Activated naive CD4-positive, alpha-beta T cell treated with anti-CD3 and anti-CD28 coated beads for 36 hours (primary cell): ENCODE measurements around the gene NFYC. TPM values are rescaled to one million over a fixed set of nuclear protein-coding genes. Genes with fewer than 3 reads are reported as not detected.
"Not testable (repeated sequence)": the region's sequence is repeated elsewhere in the genome, so short reads cannot be mapped to it uniquely, and the experiment has no call there.

ENCODE experiments used
- CTCF ChIA-PET: fragments of 350-600 bp; sonication (Branson Sonifier 250); formaldehyde crosslinking; loops from one replicate; lab custom pipeline; 2021; ENCODE audit warnings: antibody characterized with exemption; lab: Charles Lee
- DNase-seq: peaks from one replicate; pipeline ENCODE4 v3.0.0-alpha.2; 2020
- H3K27ac Mint-ChIP-seq: one replicate; pipeline ENCODE4 v1.8.0; 2021; ENCODE audit warnings: mild to moderate bottlenecking, mixed read lengths
- H3K27me3 Mint-ChIP-seq: one replicate; pipeline ENCODE4 v1.8.0; 2021; ENCODE audit warnings: low read depth, mixed read lengths
- H3K36me3 Mint-ChIP-seq: one replicate; pipeline ENCODE4 v1.8.0; 2021; ENCODE audit warnings: low read depth, mixed read lengths
- H3K4me1 Mint-ChIP-seq: one replicate; pipeline ENCODE4 v1.8.0; 2021; ENCODE audit warnings: low read depth, mixed read lengths
- H3K4me3 Mint-ChIP-seq: one replicate; pipeline ENCODE4 v1.8.0; 2021; ENCODE audit warnings: mild to moderate bottlenecking, moderate library complexity, mixed read lengths
- H3K9me3 Mint-ChIP-seq: one replicate; pipeline ENCODE4 v1.8.0; 2021; ENCODE audit warnings: mixed read lengths
- intact Hi-C: fragments of 100-400 bp; cut with micrococcal nuclease; formaldehyde crosslinking; loops from one replicate; pipeline ENCODE4 v1.15.1; 2023
- total RNA-seq, 2 experiments: library from RNA; stranded (reverse); gene quantifications; one replicate each; pipeline ENCODE4 v1.2.3, GENCODE V29; 2021

The NFYC gene
- total RNA-seq, 2 experiments from 2014 or later, result 53.5 to 63.1 TPM

DNA sequence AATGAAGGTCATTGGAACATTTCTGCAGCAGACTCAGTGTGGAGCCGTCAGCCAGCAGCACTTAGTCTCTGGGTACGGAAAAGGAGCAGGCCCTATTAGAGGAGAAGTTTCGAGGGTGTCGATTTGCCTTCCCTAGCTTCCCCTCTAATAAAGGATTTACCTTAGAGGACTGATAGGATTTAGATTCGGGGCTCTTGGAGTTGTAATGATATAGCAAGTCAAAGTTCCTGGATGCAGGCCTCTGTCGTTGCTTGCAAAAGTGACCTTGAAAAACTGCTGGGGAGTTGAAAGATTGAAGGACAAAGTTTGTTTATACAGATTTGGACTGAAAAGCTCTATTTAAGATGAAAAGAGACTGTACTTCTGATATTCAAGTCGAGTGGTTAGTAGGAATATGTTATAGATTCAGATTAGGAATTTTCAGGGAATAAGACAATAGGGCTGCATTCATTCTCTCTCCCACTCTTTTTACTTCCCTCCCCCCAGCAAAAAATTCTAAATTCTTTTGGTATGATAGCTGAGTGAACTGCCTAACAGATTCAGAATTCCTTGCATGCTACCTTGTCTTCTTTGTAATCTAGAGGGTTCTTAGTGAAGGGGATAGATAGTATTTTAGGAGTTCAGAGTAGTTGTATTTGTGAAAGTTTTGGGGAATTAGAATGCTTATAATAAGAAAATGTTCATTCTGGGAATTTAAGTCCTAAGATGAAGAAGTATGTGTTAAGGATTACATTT lies 19.2 kb downstream of the NFYC start:
- Mint-ChIP-seq H3K36me3 (peaks cover 15% of the 10 kb centered on the region), H3K4me1 (peaks cover 51% of the 10 kb centered on the region), H3K27ac (peak overlapping the region; percentile 34), H3K9me3 (no peaks in the 10 kb centered on the region), H3K4me3 (peak overlapping the region; percentile 26), H3K27me3 (no peaks in the 10 kb centered on the region)
- DNase-seq, result no peak
- CTCF ChIA-PET, result no interaction called here
- intact Hi-C loops, result no loop called here

GRCh38 chr1:40711465-40712404 lies 20.2 kb downstream of the NFYC start:
- Mint-ChIP-seq H3K27ac (peak overlapping the region; percentile 72), H3K36me3 (peaks cover 11% of the 10 kb centered on the region), H3K9me3 (no peaks in the 10 kb centered on the region), H3K4me3 (no peak overlapping the region), H3K27me3 (no peaks in the 10 kb centered on the region), H3K4me1 (peaks cover 56% of the 10 kb centered on the region)
- DNase-seq, result no peak
- intact Hi-C loops, result no loop called here
- CTCF ChIA-PET, result interaction anchor here (1.1 kb wide), 1 partner anchor 63 kb away, joined by 3 read pairs; no protein-coding TSS in a partner anchor

GRCh38 chr1:40712405-40712944 lies 21.0 kb downstream of the NFYC start:
- H3K27ac Mint-ChIP-seq, result no peak overlapping the region

GRCh38 chr1:40712997-40713396 lies 21.5 kb downstream of the NFYC start:
- no peaks in the 10 kb centered on the region for H3K9me3 Mint-ChIP-seq
- peaks cover 59% of the 10 kb centered on the region for H3K4me1 Mint-ChIP-seq
- intact Hi-C loops, result no loop called here
- H3K27me3 Mint-ChIP-seq, result no peaks in the 10 kb centered on the region
- CTCF ChIA-PET, result interaction anchor here (0.6 to 1.1 kb wide), 2 partner anchors 45 to 62 kb away, joined by 3 read pairs; no protein-coding TSS in a partner anchor
- DNase-seq, result peak; percentile 18
- peaks cover 11% of the 10 kb centered on the region for H3K36me3 Mint-ChIP-seq
- H3K4me3 Mint-ChIP-seq, result no peak overlapping the region
- no peak overlapping the region for H3K27ac Mint-ChIP-seq

More at GRCh38 chr1:40712405-40712944, 21.0 kb downstream of the NFYC start:
- Mint-ChIP-seq H3K4me1 (peaks cover 60% of the 10 kb centered on the region), H3K36me3 (peaks cover 11% of the 10 kb centered on the region), H3K4me3 (no peak overlapping the region), H3K27me3 (no peaks in the 10 kb centered on the region), H3K9me3 (no peaks in the 10 kb centered on the region)
- intact Hi-C loops, result no loop called here
- no peak for DNase-seq
- CTCF ChIA-PET, result interaction anchor here (1.1 kb wide), 1 partner anchor 62 kb away, joined by 3 read pairs; no protein-coding TSS in a partner anchor

GRCh38 chr1:40715491-40716059 lies 24.1 kb downstream of the NFYC start:
- Mint-ChIP-seq H3K36me3 (peaks cover 8% of the 10 kb centered on the region), H3K27me3 (no peaks in the 10 kb centered on the region), H3K27ac (no peak overlapping the region), H3K4me3 (no peak overlapping the region), H3K9me3 (no peaks in the 10 kb centered on the region), H3K4me1 (peaks cover 55% of the 10 kb centered on the region)
- DNase-seq, result no peak
- CTCF ChIA-PET, result no interaction called here
- intact Hi-C loops, result no loop called here

DNA sequence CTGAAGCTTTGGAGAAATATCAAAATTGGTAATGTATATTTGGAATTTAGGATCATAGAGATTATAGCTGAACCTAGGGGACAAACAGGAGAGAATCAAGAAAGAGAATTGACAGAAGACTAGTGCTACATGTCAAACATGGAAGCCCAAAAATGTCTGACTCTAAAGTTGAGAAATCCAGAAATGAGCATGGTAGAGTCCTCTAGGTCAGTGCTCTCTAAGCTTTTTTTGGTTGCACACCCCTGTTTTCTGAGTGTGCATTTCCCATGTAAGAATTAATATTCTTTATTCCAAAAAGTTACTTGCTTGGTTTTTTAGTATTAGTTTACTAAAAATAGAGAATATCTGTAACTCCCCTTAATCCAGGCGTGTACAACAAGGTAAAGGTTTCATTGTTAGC lies 25.6 kb downstream of the NFYC start:
- Mint-ChIP-seq H3K4me3 (no peak overlapping the region), H3K4me1 (peaks cover 41% of the 10 kb centered on the region), H3K9me3 (no peaks in the 10 kb centered on the region), H3K27ac (no peak overlapping the region), H3K27me3 (no peaks in the 10 kb centered on the region), H3K36me3 (peaks cover 6% of the 10 kb centered on the region)
- intact Hi-C loops, result no loop called here
- no peak for DNase-seq
- CTCF ChIA-PET, result no interaction called here

DNA sequence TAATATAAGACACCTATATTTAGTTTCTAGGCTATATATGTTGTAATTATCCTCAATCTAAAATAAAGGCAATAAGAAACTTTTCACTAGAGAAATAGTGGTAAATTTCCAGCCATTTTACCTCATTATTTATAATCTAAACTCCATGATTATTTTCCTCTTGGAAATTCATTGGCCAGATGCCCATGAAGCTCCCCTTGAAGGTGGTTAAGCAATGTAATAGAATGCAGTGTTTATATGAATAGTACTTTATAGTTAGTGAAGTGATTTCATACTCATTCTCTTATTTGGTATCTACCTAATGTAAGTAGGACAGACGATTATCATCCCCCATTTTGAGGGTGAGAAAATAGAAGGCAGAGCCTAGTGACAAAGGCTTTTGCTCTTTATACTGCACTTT lies 26.5 kb downstream of the NFYC start:
- Mint-ChIP-seq H3K9me3 (no peaks in the 10 kb centered on the region), H3K27ac (no peak overlapping the region), H3K4me3 (no peak overlapping the region), H3K27me3 (no peaks in the 10 kb centered on the region), H3K4me1 (peaks cover 40% of the 10 kb centered on the region), H3K36me3 (peaks cover 4% of the 10 kb centered on the region)
- DNase-seq, result no peak
- CTCF ChIA-PET, result interaction anchor here (0.7 to 1.1 kb wide), 3 partner anchors 26 to 488 kb away, joined by 3 read pairs; partner anchors contain the start of gene NFYC
- intact Hi-C loops, result no loop called here

DNA sequence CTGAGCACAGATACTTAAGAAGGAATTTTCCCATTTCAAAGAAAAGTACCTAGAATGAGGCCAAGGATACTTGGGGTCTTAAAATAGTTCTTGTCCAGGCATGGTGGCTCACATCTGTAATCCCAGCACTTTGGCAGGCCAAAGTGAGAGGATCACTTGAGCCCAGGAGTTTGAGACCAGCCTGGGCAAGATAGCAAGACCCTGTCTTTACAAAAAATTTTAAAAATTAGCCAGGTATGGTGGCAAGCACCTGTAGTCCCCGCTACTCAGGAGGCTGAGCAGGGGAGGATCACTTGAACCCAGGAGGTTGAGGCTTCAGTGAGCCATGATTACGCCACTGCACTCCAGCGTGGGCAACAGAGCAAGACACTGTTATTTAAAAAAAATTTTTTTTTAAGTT lies 29.0 kb downstream of the NFYC start:
- no peaks in the 10 kb centered on the region for H3K27me3 Mint-ChIP-seq
- intact Hi-C loops, result no loop called here
- H3K4me1 Mint-ChIP-seq, result peaks cover 47% of the 10 kb centered on the region
- no peak overlapping the region for H3K4me3 Mint-ChIP-seq
- no peaks in the 10 kb centered on the region for H3K9me3 Mint-ChIP-seq
- no peak overlapping the region for H3K27ac Mint-ChIP-seq
- CTCF ChIA-PET, result interaction anchor here (1.1 kb wide), 1 partner anchor 54 kb away, joined by 3 read pairs; no protein-coding TSS in a partner anchor
- no peaks in the 10 kb centered on the region for H3K36me3 Mint-ChIP-seq
- no peak for DNase-seq

DNA sequence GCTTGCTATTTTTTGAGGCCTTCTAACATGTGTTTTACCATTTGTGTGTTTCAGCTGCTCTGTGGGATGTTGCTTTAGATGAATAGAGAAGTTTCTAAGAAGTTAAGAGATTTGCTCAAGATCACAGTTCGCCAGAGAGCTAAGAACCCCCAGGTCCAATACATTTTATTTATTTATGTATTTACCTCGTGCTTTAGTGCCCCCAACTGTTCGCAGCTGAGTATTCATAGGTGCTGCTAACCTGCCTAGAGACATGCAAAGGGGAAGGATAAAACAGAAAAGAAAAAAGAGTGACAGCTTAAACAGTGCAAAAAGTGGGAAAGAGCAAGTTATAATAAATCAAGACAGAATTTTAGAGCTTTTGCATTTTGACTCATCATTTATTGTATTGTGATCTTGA lies 31.1 kb downstream of the NFYC start:
- Mint-ChIP-seq H3K4me3 (no peak overlapping the region), H3K27ac (no peak overlapping the region), H3K4me1 (peaks cover 44% of the 10 kb centered on the region), H3K36me3 (no peaks in the 10 kb centered on the region), H3K27me3 (no peaks in the 10 kb centered on the region), H3K9me3 (no peaks in the 10 kb centered on the region)
- CTCF ChIA-PET, result interaction anchor here (1.0 to 1.6 kb wide), 4 partner anchors 10 to 52 kb away, joined by 3 to 5 read pairs (median 4); no protein-coding TSS in a partner anchor
- DNase-seq, result no peak
- intact Hi-C loops, result no loop called here

DNA sequence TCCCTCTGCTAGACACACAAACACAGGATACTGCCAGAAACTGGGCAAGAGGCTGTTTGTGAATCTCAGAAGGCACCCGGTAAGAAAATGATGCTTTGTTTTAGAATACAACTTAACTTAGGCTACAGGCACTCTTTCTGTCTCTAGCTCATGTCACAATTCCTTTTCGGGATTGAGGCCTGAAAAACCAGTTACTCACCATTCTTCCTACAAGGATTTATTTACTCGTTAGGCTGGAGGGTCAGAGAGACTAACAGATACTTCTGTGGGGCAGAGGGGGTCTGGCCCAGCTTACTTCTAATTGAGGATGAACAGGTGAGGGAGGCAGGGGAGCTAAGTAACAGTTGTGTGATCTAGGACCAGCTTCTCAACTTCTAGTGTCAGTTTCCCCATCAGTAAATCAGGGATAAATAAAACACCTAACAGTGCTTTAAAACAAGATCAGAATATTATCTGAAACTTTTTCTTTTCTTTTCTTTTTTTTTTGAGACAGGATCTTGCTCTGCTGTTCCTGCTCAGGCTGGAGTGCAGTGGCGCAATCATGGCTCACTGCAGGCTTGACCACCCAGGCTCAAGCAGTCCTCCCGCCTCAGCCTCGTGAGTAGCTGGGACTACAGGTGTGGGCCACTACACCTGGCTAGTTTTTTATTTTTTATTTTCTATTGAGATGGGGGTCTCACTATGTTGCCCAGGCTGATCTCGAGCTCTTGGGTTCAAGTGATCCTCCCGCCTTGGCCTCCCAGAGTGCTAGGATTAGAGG lies 31.9 kb downstream of the NFYC start:
- Mint-ChIP-seq H3K36me3 (no peaks in the 10 kb centered on the region), H3K27me3 (no peaks in the 10 kb centered on the region), H3K27ac (no peak overlapping the region), H3K9me3 (no peaks in the 10 kb centered on the region), H3K4me3 (no peak overlapping the region), H3K4me1 (peaks cover 44% of the 10 kb centered on the region)
- no peak for DNase-seq
- CTCF ChIA-PET, result interaction anchor here (0.5 to 1.6 kb wide), 7 partner anchors 9 to 51 kb away, joined by 3 to 6 read pairs (median 4); no protein-coding TSS in a partner anchor
- intact Hi-C loops, result no loop called here

DNA sequence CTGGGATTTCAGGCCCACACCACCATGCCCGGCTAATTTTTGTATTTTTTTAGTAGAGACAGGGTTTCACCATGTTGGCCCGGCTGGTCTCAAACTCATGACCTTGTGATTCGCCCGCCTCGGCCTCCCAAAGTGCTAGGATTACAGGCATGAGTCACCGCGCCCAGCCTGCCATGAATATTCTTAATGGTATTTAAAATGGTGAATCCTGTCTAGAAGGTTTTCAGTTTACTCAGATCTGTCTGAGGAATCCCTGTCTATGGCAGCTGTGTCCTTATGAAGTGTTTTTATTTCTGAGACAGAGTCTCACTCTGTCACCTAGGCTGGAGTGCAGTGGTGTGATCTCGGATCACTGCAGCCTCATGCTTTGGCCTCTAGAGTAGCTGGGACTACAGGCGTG lies 36.2 kb downstream of the NFYC start:
- H3K36me3 Mint-ChIP-seq, H3K27me3 Mint-ChIP-seq, H3K4me3 Mint-ChIP-seq, H3K9me3 Mint-ChIP-seq, H3K27ac Mint-ChIP-seq, intact Hi-C loops, DNase-seq: not testable (repeated sequence)
- H3K4me1 Mint-ChIP-seq, result peaks cover 61% of the 10 kb centered on the region
- CTCF ChIA-PET, result interaction anchor here (1.8 kb wide), 1 partner anchor 46 kb away, joined by 6 read pairs; no protein-coding TSS in a partner anchor
